ENCODE results near the gene B3GNT9.

DNA sequence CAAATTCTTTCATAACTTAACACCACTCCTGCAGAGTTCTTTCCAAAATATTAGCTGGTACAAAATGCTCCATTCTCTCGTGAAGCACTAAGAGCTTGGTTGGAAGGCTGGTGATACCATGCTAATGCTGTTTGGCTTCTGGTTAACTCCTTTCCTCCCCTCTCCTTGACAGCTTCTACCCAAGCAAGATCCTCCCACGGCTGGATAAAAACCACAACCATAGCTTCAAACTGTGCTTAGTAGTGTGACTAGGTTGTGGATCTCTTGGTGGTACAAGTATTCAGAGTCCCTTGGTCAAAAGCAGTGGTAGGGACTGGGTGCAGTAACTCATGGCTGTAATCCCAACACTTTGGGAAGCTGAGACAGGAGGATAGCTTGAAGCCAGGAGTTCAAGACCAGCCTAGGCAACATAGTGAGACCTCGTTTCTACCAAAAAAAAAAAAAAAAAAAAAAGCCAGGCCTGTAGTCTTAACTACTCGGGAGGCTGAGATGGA is 38.8 kb downstream of the B3GNT9 start:
- TF ChIP-seq, protein P1, sequence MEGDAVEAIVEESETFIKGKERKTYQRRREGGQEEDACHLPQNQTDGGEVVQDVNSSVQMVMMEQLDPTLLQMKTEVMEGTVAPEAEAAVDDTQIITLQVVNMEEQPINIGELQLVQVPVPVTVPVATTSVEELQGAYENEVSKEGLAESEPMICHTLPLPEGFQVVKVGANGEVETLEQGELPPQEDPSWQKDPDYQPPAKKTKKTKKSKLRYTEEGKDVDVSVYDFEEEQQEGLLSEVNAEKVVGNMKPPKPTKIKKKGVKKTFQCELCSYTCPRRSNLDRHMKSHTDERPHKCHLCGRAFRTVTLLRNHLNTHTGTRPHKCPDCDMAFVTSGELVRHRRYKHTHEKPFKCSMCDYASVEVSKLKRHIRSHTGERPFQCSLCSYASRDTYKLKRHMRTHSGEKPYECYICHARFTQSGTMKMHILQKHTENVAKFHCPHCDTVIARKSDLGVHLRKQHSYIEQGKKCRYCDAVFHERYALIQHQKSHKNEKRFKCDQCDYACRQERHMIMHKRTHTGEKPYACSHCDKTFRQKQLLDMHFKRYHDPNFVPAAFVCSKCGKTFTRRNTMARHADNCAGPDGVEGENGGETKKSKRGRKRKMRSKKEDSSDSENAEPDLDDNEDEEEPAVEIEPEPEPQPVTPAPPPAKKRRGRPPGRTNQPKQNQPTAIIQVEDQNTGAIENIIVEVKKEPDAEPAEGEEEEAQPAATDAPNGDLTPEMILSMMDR (IDR thresholded peaks at IDR 0.05) = no peak
- TF ChIP-seq POLR2A (IDR thresholded peaks at IDR 0.05) = no peak
